Neural progenitor cell (in vitro differentiated cells): ENCODE data around the gene ATP6V1A.

Experiments
- CTCF ChIP-seq: fragments of 200-600 bp; sonication (generic); IDR thresholded peaks from 2 replicates; pipeline ENCODE4 v1.5.1; 2017; ENCODE audit warnings: antibody characterized with exemption, mild to moderate bottlenecking
- EZH2 ChIP-seq: fragments of 200-600 bp; sonication (generic); IDR thresholded peaks from 2 replicates; pipeline ENCODE4 v1.6.1; 2017; ENCODE audit warnings: antibody characterized with exemption, mild to moderate bottlenecking, moderate library complexity

DNA sequence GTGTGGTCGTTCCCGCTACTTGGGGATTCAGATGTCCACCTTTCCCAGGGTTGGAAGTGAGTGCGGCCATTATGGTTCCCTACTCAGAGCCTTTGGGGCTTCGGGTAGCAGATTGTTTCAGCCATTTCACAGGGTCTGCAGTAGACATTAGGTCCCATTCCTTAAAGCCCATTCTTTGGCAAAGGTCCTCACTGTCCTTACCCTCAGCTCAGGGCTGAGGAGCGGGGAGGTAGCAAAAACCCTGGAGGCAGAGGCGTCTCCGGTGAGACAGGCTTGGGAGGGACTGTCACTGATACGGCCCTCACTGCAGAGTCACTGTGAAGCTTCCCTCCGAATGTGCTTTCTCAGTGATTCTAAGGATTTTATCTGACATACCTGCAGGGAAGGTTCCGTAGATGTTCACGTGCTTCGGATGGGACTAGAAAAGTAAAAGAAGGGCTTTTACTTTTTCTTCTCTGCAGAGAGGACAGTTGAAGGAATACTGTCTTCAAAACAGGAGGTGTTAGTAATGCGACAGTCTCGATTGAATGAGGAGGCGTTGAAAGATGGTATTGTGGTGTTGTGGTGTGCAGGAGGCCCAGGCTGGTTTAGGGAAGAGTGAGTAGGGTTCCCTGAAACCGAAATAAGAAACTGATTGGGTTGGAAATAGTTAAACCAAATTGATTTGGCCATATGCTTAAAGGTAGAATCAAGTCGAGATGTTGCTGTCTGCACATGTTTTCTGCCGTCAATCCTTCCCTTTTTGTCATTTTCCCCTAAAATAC, 630 bp downstream of the ATP6V1A start:
- TF ChIP-seq CTCF (no peak), EZH2 (no peak)
